HG02884 (cell line): ENCODE measurements around the gene CDK15.
A peak's percentile ranks its signal among the peaks of the same experiment; 100 is the strongest.
"Not testable (repeated sequence)": the region's sequence is repeated elsewhere in the genome, so short reads cannot be mapped to it uniquely, and the experiment has no call there.

Source experiments
- ATAC-seq: cut with Tn5 transposase; IDR thresholded peaks from one replicate; pipeline ENCODE4 v1.9.1; 2021; ENCODE audit warnings: mild to moderate bottlenecking, moderate library complexity; ENCODE audit not compliant: unreplicated experiment

CDK15 gene

GRCh38 chr2:201806442-201807170 is at the start of gene CDK15:
Gene CDK15, plus strand, starts transcription at chr2:201806537. Its CDS starts 128 bp downstream, at chr2:201806665.
- ATAC-seq: no peak

DNA sequence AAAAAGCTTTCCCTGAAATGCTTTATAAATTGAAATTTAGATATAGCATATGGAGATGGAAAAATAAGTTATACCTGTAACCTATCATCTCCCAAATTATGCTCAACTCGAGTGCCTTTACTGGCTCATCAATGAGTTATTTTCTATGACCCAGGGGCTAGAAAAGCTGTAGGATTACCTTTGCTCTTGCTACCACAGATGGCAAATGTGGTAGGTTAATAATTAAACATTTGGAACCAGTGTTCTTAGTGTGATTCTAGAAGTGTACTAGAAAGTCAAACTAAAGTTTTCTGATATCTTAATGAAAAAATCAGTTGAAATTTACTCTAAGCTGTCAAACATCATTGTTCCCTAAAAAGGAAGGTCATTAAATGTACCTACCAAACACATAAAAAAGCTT is 48.1 kb upstream of the CDK15 start:
- no peak for ATAC-seq

- no peak for ATAC-seq
Observed at GRCh38 chr2:201758873-201759272, 47.5 kb upstream of the CDK15 start.

GRCh38 chr2:201759567-201759966 is 46.8 kb upstream of the CDK15 start:
- no peak for ATAC-seq

- no peak for ATAC-seq
Observed at GRCh38 chr2:201761101-201761500, 45.2 kb upstream of the CDK15 start.

DNA sequence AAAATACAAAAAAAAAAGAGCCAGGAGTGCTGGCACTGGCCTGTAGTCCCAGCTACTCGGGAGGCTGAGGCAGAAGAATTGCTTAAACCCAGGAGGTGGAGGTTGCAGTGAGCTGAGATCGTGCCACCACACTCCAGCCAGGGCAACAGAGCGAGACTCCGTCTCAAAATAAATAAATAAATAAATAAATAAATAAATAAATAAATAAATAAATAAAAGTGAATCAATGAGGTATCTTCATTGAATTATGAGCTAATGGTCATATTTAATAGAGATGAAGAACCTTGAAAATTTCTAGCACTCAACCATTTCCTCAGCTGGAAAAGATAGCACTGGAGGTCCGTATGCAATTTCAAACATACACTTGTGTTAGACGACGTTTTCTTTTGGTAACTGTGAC is 41.9 kb upstream of the CDK15 start:
- ATAC-seq: not testable (repeated sequence)

DNA sequence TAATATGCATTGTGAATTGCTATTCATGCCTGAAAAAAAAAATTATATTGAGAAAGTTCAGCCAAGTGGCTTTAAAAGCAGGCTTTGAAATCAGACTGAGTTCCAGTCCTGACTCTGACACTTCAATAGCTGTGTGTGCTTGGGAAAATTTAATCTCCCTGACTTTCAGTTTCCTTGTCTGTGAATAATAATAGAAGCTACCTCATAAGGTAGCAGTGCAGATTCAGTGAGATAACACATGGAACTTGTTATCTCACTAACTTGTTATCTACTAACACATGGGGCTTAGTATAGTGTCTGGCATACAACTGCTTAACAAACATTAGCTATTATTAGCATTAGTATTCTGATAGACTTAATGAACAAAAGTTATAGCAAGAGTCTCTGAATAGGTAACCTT is 40.5 kb upstream of the CDK15 start:
- no peak for ATAC-seq

DNA sequence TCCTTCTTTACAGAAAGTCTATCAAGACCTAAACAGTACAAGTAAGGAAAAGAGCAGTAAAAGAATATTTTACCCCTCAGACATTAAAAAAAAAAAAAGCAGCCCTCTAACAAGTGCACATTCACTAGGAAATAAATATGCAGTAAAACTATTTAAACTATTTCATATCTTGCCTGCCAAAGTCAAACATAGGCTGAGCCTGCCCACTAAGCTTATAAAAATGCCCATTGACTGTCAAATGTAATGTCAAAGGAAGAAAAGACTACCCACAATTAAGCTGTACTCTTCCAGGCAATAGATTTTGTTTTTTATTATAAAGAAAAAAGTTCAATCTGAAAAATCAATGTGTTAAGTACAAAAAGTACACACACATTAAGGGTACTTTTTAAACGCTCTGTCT is 37.4 kb upstream of the CDK15 start:
- no peak for ATAC-seq

GRCh38 chr2:201769666-201770373 is 36.5 kb upstream of the CDK15 start:
- no peak for ATAC-seq

DNA sequence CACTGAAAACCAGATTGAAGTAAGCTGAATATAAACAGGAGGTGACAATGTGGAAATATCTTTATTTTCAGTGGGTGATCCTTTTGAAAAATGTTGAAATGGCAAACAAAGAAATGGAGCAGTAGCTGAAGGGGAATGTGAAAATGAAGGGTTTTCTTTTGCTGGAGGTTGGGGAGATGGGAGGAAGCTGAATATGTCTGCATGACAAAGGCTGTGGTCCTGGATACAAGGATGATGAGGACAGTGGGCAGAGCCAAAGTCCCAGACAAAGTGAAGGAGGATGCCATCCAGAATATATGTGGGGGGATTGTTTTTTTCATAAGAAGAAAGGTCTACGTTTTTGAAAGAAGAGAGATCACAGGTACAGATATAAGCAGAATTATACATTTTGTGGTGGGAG is 32.3 kb upstream of the CDK15 start:
- ATAC-seq: no peak

- ATAC-seq: no peak
Observed at GRCh38 chr2:201774546-201774945, 31.8 kb upstream of the CDK15 start.

- ATAC-seq: no peak
Observed at GRCh38 chr2:201775326-201775725, 31.0 kb upstream of the CDK15 start.

DNA sequence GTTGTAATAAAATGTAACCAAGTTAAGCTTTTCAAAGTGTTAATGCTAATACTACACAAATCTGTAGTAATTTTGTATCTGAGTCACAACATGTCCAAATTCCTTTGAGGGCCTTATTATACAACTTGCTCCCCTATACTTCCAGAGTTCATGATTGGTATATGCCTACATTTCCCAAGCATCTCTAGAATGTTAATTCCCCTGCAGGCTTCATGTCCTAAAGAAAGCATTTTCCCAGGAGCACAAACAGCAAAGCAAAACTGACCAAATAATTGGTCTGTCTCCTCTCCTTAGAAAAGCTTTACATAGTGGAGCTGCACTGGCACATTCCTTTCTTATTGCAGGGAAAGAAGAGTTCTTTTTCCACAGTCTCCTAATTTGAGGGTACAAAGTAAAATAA is 29.3 kb upstream of the CDK15 start:
- ATAC-seq: no peak

DNA sequence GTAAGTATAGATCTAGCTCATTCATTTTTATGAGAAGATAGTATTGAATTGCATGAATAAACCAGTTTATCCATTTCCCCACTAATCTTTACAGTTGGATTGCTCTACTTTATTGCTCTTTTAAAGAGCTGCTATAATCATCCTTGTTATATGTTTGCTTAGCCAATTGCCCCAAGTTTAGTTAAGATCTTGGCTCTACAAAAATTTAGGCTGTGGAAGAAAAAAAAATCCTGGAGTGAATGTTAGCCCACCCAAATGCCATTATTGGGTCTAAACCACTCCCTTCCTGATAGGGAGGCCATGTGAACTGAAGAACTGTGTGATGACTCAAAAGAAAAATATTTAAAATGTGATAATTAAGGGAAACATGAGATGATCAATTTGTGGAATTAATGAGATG is 28.5 kb upstream of the CDK15 start:
- ATAC-seq: no peak

DNA sequence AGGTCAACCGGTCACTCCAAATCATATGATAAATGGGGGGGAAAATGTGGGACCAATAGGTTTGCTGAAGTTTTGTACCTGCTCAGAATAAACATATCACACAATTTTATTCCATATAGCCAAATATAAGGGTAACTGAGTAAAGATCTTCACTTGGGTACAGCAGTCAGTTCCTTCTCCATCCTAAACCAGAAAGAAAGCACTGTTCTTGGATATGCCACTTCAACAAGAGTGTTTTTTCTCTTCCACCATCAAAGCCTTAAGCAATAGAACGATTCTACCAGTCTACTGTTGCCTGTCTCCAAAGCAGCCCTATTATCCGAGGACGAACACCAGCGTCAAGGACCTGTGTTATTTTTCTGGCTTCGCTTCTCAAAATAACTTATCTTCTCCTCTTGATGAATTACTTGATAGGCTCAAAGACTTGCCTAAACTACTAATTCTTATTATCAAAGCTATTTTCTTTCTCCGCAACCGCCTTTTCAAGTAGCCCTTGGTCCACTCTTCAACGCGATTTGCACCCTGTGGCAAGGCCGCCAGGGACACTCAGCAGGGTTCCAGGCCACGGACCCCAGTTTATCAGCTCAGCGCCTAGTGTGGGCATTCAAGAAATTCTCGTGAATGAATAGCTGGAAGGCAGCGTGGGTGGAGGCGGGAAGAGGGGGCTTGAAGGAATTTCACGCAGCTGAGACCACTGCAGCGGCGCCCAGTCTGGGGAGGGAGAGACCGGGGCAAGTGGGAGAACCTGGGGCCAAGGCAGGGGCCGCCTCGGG is 26.2 kb upstream of the CDK15 start:
- peak; percentile 11 for ATAC-seq

DNA sequence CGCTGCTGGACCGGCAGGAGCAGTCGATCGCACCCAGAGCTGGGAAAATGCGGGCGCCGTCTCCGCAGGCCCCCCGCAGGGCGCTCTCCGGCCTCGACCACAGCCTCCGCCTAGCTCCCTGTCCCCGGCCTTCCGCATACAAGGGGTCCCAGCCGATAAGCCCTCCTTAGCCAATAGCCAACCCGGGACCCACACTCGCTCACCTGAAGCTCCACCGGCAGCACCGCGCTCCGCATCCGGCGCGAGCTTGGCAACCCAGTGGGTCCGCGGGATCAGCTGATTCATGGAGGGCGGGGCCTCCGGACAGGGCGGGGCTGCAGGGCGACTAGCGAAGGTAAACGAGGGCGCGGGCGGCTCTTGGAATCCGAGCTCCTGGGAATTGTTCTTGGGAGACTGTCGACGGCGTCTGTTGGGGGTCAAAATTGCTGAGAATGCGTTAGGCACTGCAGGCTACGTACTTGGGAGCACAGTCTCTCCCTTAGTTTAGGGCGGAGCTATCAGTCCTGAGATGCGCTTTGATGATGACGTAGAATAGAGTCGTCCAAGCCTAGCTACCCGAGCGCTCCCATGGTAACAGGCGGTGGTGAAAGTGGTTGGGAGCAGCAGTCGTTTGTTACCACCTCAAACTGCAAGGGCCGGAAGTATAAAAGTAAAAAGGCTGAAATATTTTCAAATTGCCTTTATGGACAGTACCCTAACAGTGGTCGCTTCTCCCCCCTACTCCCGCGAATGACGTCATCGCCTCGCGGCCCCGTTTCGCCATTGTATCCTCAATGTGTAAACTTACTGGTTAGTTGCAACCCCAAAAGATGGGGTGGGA is 25.5 kb upstream of the CDK15 start, which contains the start of gene ALS2:
TSS of gene ALS2 (minus strand) at position 260 of the 820 bp plus-strand sequence. CDS start 12,048 bp downstream, outside the sequence.
- ATAC-seq: peak; percentile 91

- no peak for ATAC-seq
Observed at GRCh38 chr2:201781557-201782051, 24.7 kb upstream of the CDK15 start.

GRCh38 chr2:201784563-201784962 is 21.8 kb upstream of the CDK15 start:
- no peak for ATAC-seq

- no peak for ATAC-seq
Observed at GRCh38 chr2:201785135-201785534, 21.2 kb upstream of the CDK15 start.

- ATAC-seq: no peak
Observed at GRCh38 chr2:201786471-201786870, 19.9 kb upstream of the CDK15 start.

GRCh38 chr2:201788371-201788770 is 18.0 kb upstream of the CDK15 start:
- no peak for ATAC-seq
